ENCODE results near the gene LRG1.

LRG1 gene

DNA sequence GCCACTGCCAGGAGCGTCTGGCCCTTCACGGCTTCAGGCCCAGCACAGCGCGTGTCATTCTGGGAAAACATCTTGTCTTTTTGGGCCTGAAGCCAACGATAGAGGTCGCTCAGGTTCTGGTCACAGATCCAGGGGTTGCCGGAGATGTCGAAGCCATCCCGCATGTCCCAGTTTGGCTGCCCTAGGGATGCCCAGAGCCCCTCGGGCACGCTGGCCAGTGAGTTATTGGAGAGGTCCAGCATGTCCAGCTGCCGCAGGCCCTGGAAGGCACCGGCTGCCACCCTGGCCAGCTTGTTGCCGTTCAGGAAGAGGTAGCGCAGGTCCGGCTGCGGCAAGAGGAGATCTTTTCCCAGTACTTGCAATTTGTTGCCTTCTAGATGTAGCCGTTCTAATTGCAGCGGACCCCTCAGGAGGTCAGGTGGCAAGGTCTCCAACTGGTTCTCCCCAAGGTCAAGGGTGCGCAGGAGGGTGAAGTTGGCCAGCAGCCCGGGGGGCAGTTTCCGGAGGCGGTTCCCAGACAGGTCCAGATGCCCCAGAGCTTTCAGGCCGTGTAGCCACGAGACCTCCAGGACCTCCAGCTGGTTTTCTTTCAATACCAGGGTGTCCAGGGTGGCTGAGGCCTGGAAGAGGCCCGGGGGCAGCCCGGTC lies 1.8 kb downstream of the LRG1 start:
- TF ChIP-seq, protein P1, sequence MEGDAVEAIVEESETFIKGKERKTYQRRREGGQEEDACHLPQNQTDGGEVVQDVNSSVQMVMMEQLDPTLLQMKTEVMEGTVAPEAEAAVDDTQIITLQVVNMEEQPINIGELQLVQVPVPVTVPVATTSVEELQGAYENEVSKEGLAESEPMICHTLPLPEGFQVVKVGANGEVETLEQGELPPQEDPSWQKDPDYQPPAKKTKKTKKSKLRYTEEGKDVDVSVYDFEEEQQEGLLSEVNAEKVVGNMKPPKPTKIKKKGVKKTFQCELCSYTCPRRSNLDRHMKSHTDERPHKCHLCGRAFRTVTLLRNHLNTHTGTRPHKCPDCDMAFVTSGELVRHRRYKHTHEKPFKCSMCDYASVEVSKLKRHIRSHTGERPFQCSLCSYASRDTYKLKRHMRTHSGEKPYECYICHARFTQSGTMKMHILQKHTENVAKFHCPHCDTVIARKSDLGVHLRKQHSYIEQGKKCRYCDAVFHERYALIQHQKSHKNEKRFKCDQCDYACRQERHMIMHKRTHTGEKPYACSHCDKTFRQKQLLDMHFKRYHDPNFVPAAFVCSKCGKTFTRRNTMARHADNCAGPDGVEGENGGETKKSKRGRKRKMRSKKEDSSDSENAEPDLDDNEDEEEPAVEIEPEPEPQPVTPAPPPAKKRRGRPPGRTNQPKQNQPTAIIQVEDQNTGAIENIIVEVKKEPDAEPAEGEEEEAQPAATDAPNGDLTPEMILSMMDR (conservative IDR thresholded peaks at IDR 0.05; ENCODE audit: low read depth), result no peak
- ChIA-PET POLR2A (ENCODE audit: low non-redundant PET) (no interaction called here), CTCF (interaction anchor here (0.6 to 1.3 kb wide), 4 partner anchors 13 to 163 kb away, joined by 3 to 6 read pairs (median 4); no protein-coding TSS in a partner anchor)
- DNase-seq (ENCODE audit: low spot score), result no peak
- no peak overlapping the region for H3K27ac ChIP-seq

DNA sequence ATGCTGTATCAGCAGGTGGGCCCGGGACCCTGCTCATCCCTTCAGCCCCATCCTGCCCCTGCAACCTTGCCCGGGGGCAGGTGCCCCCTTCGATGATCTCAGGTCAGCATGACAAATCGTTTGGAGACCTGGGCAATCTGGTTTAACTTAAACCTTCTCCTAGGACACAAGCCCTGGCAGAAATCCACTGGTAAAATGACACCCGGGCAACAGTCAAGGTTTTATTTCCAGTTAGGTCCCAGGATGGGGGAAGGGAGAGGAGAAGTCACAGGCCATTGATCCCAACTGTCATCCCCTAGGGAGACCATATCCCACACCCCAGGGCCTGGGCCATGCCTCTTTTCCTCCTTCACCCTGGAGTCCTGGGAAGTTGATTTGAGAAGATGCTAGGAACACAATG lies 3.0 kb downstream of the LRG1 start:
- CTCF ChIA-PET, result no interaction called here
- no peak overlapping the region for H3K27ac ChIP-seq
- TF ChIP-seq, protein P1 (conservative IDR thresholded peaks at IDR 0.05; ENCODE audit: low read depth), result no peak
- POLR2A ChIA-PET (ENCODE audit: low non-redundant PET), result no interaction called here
- DNase-seq (ENCODE audit: low spot score), result no peak

DNA sequence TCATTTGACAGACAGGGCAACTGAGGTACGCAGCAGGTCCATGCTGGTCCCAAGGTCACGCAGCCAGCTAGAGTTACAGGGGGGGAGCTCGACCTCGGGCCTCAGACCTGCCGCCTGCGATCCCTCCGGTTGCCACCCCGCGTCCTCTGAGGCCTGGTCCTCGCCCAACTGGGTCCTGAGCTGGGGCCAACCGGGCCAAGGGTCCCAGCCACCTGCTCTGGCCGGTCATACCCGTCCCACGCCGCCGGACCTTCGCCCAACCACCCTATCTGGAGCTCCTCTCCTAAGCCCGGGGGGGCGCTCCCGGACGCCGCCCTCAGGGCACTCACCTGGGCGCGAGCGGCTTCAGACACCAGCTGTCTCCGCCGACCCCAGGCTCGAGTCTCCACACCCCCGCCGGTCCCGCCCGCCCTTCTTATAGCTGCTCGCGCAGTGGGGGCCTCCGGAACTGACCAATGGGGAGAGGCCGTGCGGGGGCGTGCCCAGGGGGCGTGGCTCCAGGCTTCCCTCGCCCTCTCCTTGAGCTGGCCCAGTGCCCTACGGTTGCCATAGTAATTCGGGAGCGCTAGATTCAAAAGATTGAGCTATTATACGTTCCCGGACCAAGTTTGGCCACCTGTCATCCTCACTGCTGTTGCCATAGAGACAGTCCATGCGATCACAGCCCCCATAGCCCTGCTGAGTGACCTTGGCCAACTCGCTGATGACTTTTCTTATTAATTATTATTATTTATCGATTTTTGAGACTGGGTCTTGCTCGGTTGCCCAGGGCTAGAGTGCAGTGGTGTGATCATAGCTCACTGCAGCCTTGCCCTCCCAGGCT lies 4.8 kb downstream of the LRG1 start, which contains the start of gene PLIN5:
Gene PLIN5, minus strand, starts transcription at position 389 of the 823 bp plus-strand sequence. CDS start 1,150 bp downstream, outside the sequence.
- DNase-seq (ENCODE audit: low spot score), result peak; percentile 77
- ChIA-PET POLR2A (ENCODE audit: low non-redundant PET) (no interaction called here), CTCF (interaction anchor here (0.5 to 2.7 kb wide), 6 partner anchors 11 to 1061 kb away, joined by 3 to 24 read pairs (median 4); partner anchors contain the start of gene YJU2)
- TF ChIP-seq, protein P1 (conservative IDR thresholded peaks at IDR 0.05; ENCODE audit: low read depth), result no peak
- no peak within 1 kb of the TSS for H3K27ac ChIP-seq

DNA sequence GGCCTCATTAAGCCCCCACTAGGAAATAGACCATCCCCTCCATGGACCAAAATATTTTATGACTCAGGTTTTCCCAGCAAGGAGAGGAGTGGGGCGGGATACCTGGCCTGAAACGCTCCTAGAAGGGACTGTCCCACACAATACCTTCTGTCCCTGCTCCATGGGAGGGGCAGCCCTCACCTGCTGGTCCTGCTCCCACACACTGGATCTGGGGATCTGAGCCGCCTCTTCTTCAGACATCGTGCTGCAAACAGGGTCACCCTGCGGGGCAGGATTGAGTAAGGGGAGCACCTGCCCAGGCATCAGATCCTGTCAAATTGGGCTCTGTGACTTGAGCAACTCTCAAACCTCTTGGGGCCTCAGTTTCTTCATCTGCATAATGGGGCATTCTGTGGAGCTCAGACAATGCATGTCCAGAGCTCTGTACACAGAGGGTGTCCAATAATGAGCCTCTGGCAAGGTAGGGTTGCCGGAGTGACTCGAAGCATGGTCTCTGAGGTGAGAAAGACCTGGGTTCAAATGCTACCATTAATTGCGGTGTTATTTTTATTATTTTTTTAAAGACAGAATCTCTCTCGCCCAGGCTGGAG lies 5.9 kb downstream of the LRG1 start:
- CTCF ChIA-PET, result interaction anchor here (0.5 to 2.7 kb wide), 4 partner anchors 10 to 267 kb away, joined by 3 to 24 read pairs (median 5); no protein-coding TSS in a partner anchor
- no peak overlapping the region for H3K27ac ChIP-seq
- POLR2A ChIA-PET (ENCODE audit: low non-redundant PET), result no interaction called here
- TF ChIP-seq, protein P1 (conservative IDR thresholded peaks at IDR 0.05; ENCODE audit: low read depth), result no peak
- DNase-seq (ENCODE audit: low spot score), result no peak

DNA sequence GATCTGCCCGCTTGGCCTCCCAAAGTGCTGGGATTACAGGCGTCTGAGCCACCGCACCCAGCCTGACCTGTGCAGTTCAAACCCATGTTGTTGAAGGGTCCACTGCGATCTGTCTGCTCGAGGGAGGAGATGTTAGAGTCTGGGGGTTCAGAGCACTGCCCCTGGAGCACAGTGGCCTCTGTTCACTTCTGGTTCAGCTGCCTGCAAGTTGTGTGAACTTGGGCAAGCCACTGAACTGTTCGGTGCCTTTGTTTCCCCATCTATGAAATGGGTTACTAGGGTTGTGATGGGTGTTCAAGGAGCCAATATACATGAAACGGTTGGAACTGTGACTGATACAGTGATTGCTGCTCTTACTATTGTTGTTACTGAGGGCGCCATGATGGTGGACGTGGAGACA lies 6.5 kb downstream of the LRG1 start:
- ChIA-PET POLR2A (ENCODE audit: low non-redundant PET) (no interaction called here), CTCF (no interaction called here)
- TF ChIP-seq, protein P1 (conservative IDR thresholded peaks at IDR 0.05; ENCODE audit: low read depth), result no peak
- no peak overlapping the region for H3K27ac ChIP-seq
- no peak for DNase-seq (ENCODE audit: low spot score)

DNA sequence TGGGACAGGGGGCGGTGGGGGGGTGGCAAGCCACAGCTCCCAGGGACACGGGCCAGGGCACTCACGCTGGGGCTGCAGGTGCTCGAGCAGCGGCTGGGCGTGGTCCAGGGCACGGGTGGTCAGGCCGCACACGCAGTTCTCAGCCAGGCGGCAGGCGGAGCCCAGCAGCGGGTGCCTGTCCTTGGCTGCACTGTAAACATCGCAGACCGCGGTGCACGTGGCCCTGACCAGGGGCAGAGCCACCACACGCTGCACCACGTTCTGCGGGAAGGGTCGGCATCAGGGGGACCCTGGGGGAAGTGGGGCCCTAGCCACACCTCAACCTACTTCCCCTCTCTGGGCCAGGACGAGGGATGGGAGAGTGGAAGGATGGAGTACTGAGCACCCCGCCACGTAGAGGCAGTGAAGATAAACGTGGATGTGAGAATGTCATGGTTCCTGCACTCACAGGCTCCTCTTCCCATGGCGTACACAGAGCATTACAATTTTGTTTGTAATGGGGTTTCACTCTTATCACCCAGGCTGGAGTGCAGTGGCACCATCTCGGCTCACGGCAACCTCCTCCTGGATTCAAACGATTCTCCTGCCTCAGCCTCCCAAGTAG lies 8.2 kb downstream of the LRG1 start:
- TF ChIP-seq, protein P1 (conservative IDR thresholded peaks at IDR 0.05; ENCODE audit: low read depth), result no peak
- POLR2A ChIA-PET (ENCODE audit: low non-redundant PET), result no interaction called here

More for the DNA sequence above, 8.2 kb downstream of the LRG1 start:
- H3K27ac ChIP-seq, result no peak overlapping the region
- DNase-seq (ENCODE audit: low spot score), result no peak
- CTCF ChIA-PET, result no interaction called here

All from RWPE1 (cell line).